PC-9 (cell line): ENCODE measurements around the gene FANCG.

Source experiments
- EZH2 ChIP-seq: fragments of 200-600 bp; sonication (generic); IDR thresholded peaks from 2 replicates; pipeline ENCODE4 v1.8.0; 2017; ENCODE audit warnings: antibody characterized with exemption, low read depth
- TF ChIP-seq, protein P1 (sequence below): fragments of 200-600 bp; sonication (generic); conservative IDR thresholded peaks from 2 replicates; pipeline ENCODE4 v1.6.1; 2017; ENCODE audit warnings: mixed run types, antibody characterized with exemption, mild to moderate bottlenecking, moderate library complexity

DNA sequence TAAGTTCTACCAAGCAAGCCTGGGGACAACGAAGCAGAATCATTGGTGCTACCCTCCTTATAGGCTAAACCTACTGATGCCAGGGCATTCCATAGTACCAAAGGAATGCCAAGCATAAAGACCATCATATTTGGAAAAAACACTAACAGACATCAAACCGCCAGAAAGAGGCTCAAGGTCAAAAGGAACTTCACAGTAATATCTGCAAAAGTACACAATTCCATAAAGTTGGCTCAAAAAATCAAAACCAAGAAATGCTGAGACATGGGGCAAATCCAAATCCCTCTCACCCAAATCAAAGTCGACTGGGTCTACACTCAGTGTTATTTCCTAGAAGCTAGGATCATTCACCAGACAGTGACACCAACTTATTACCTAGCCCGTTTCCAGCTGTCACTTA is 10.7 kb downstream of the FANCG start:
- TF ChIP-seq, protein P1, sequence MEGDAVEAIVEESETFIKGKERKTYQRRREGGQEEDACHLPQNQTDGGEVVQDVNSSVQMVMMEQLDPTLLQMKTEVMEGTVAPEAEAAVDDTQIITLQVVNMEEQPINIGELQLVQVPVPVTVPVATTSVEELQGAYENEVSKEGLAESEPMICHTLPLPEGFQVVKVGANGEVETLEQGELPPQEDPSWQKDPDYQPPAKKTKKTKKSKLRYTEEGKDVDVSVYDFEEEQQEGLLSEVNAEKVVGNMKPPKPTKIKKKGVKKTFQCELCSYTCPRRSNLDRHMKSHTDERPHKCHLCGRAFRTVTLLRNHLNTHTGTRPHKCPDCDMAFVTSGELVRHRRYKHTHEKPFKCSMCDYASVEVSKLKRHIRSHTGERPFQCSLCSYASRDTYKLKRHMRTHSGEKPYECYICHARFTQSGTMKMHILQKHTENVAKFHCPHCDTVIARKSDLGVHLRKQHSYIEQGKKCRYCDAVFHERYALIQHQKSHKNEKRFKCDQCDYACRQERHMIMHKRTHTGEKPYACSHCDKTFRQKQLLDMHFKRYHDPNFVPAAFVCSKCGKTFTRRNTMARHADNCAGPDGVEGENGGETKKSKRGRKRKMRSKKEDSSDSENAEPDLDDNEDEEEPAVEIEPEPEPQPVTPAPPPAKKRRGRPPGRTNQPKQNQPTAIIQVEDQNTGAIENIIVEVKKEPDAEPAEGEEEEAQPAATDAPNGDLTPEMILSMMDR, result no peak
- no peak for TF ChIP-seq EZH2
